ENCODE data around the gene SACS.

Gene SACS

GRCh38 chr13:23377579-23377978 is 55.9 kb downstream of the SACS start:
- no peak for TF ChIP-seq CTCF (IDR thresholded peaks at IDR 0.05; ENCODE audit: low read depth, low read length)

GRCh38 chr13:23375001-23375971 is 58.2 kb downstream of the SACS start:
- DNase-seq (ENCODE audit: extremely low read depth, low read depth) = peak; percentile 90
- no peak for TF ChIP-seq CTCF (IDR thresholded peaks at IDR 0.05; ENCODE audit: low read depth, low read length)

More at GRCh38 chr13:23377579-23377978, 55.9 kb downstream of the SACS start:
- DNase-seq (ENCODE audit: extremely low read depth, low read depth) = no peak

GRCh38 chr13:23372264-23372906 is 61.1 kb downstream of the SACS start:
- no peak for TF ChIP-seq CTCF (IDR thresholded peaks at IDR 0.05; ENCODE audit: low read depth, low read length)

GRCh38 chr13:23367907-23368306 is 65.6 kb downstream of the SACS start:
- no peak for TF ChIP-seq CTCF (IDR thresholded peaks at IDR 0.05; ENCODE audit: low read depth, low read length)
- no peak for DNase-seq (ENCODE audit: extremely low read depth, low read depth)

More at GRCh38 chr13:23372264-23372906, 61.1 kb downstream of the SACS start:
- no peak for DNase-seq (ENCODE audit: extremely low read depth, low read depth)

GRCh38 chr13:23365652-23366051 is 67.8 kb downstream of the SACS start:
- no peak for TF ChIP-seq CTCF (IDR thresholded peaks at IDR 0.05; ENCODE audit: low read depth, low read length)
- no peak for DNase-seq (ENCODE audit: extremely low read depth, low read depth)

- TF ChIP-seq CTCF (IDR thresholded peaks at IDR 0.05; ENCODE audit: low read depth, low read length) = no peak
- no peak for DNase-seq (ENCODE audit: extremely low read depth, low read depth)
These were observed 73.6 kb downstream of the SACS start for GRCh38 chr13:23359882-23360281.

GRCh38 chr13:23357349-23357748 is 76.2 kb downstream of the SACS start:
- DNase-seq (ENCODE audit: extremely low read depth, low read depth) = no peak
- no peak for TF ChIP-seq CTCF (IDR thresholded peaks at IDR 0.05; ENCODE audit: low read depth, low read length)

Data from AG09319 (cell line).